Activated T-cell treated with anti-CD3 and anti-CD28 coated beads, Interleukin-2, amount 50 U/mL, for 24 hours (primary cell): ENCODE data around the gene SLC4A1AP.

Source experiments
- DNase-seq: peaks from one replicate; pipeline ENCODE4 v3.0.0-alpha.2; 2020
- H3K27ac Mint-ChIP-seq: 2 replicates; pipeline ENCODE4 v1.8.0; 2020; ENCODE audit warnings: mild to moderate bottlenecking, mixed read lengths
- H3K27me3 Mint-ChIP-seq: 2 replicates; pipeline ENCODE4 v1.8.0; 2020; ENCODE audit warnings: mixed read lengths
- H3K36me3 Mint-ChIP-seq: 2 replicates; pipeline ENCODE4 v1.8.0; 2020; ENCODE audit warnings: low read depth, mixed read lengths
- H3K4me1 Mint-ChIP-seq: 2 replicates; pipeline ENCODE4 v1.8.0; 2020; ENCODE audit warnings: low read depth, mixed read lengths
- H3K4me3 Mint-ChIP-seq: 2 replicates; pipeline ENCODE4 v1.8.0; 2020; ENCODE audit warnings: mild to moderate bottlenecking, moderate library complexity, mixed read lengths
- H3K9me3 Mint-ChIP-seq: 2 replicates; pipeline ENCODE4 v1.8.0; 2020; ENCODE audit warnings: mixed read lengths

Gene SLC4A1AP

GRCh38 chr2:27728081-27728858 lies 64.6 kb downstream of the SLC4A1AP start:
- no peak overlapping the region for H3K4me3 Mint-ChIP-seq
- peak; percentile 25 for DNase-seq
- no peak overlapping the region for H3K27ac Mint-ChIP-seq
- no peaks in the 10 kb centered on the region for H3K36me3 Mint-ChIP-seq
- H3K27me3 Mint-ChIP-seq, result no peaks in the 10 kb centered on the region
- H3K9me3 Mint-ChIP-seq, result no peaks in the 10 kb centered on the region
- peaks cover 10% of the 10 kb centered on the region for H3K4me1 Mint-ChIP-seq

- Mint-ChIP-seq H3K27me3 (no peaks in the 10 kb centered on the region), H3K27ac (no peak overlapping the region), H3K4me1 (peaks cover 7% of the 10 kb centered on the region), H3K4me3 (no peak overlapping the region), H3K36me3 (no peaks in the 10 kb centered on the region), H3K9me3 (no peaks in the 10 kb centered on the region)
- peak; percentile 2 for DNase-seq
These were observed 65.5 kb downstream of the SLC4A1AP start for GRCh38 chr2:27729198-27729597.

- H3K9me3 Mint-ChIP-seq, result no peaks in the 10 kb centered on the region
- H3K36me3 Mint-ChIP-seq, result no peaks in the 10 kb centered on the region
- H3K4me3 Mint-ChIP-seq, result no peak overlapping the region
- peaks cover 11% of the 10 kb centered on the region for H3K4me1 Mint-ChIP-seq
- no peak overlapping the region for H3K27ac Mint-ChIP-seq
- H3K27me3 Mint-ChIP-seq, result no peaks in the 10 kb centered on the region
- peak; percentile 5 for DNase-seq
These were observed 65.9 kb downstream of the SLC4A1AP start for GRCh38 chr2:27729614-27730013.

- Mint-ChIP-seq H3K9me3 (no peaks in the 10 kb centered on the region), H3K4me3 (no peak overlapping the region), H3K27me3 (no peaks in the 10 kb centered on the region), H3K36me3 (no peaks in the 10 kb centered on the region), H3K4me1 (peaks cover 18% of the 10 kb centered on the region), H3K27ac (no peak overlapping the region)
- peak; percentile 13 for DNase-seq
These were observed 66.6 kb downstream of the SLC4A1AP start for GRCh38 chr2:27730261-27730662.

GRCh38 chr2:27730980-27731691 lies 67.4 kb downstream of the SLC4A1AP start:
- Mint-ChIP-seq H3K9me3 (no peaks in the 10 kb centered on the region), H3K36me3 (no peaks in the 10 kb centered on the region), H3K27ac (no peak overlapping the region), H3K27me3 (no peaks in the 10 kb centered on the region), H3K4me1 (peaks cover 24% of the 10 kb centered on the region), H3K4me3 (no peak overlapping the region)
- peak; percentile 8 for DNase-seq

- Mint-ChIP-seq H3K4me3 (no peak overlapping the region), H3K27ac (peak overlapping the region; percentile 44), H3K4me1 (peaks cover 25% of the 10 kb centered on the region)
These were observed 70.6 kb downstream of the SLC4A1AP start for GRCh38 chr2:27734305-27734704.

GRCh38 chr2:27735263-27735904 lies 71.7 kb downstream of the SLC4A1AP start:
- DNase-seq, result peak; percentile 82
- Mint-ChIP-seq H3K9me3 (no peaks in the 10 kb centered on the region), H3K27ac (peak overlapping the region; percentile 81), H3K4me3 (peak overlapping the region; percentile 49), H3K36me3 (no peaks in the 10 kb centered on the region), H3K27me3 (no peaks in the 10 kb centered on the region), H3K4me1 (peaks cover 25% of the 10 kb centered on the region)

More at GRCh38 chr2:27734305-27734704, 70.6 kb downstream of the SLC4A1AP start:
- Mint-ChIP-seq H3K9me3 (no peaks in the 10 kb centered on the region), H3K36me3 (no peaks in the 10 kb centered on the region), H3K27me3 (no peaks in the 10 kb centered on the region)
- DNase-seq, result no peak

GRCh38 chr2:27736031-27736889 lies 72.6 kb downstream of the SLC4A1AP start:
- DNase-seq, result peak; percentile 29
- Mint-ChIP-seq H3K27ac (peak overlapping the region; percentile 81), H3K27me3 (no peaks in the 10 kb centered on the region), H3K9me3 (no peaks in the 10 kb centered on the region), H3K4me1 (peaks cover 25% of the 10 kb centered on the region), H3K4me3 (no peak overlapping the region), H3K36me3 (no peaks in the 10 kb centered on the region)

- H3K9me3 Mint-ChIP-seq, result no peaks in the 10 kb centered on the region
- H3K36me3 Mint-ChIP-seq, result no peaks in the 10 kb centered on the region
- H3K27ac Mint-ChIP-seq, result no peak overlapping the region
- no peaks in the 10 kb centered on the region for H3K27me3 Mint-ChIP-seq
- DNase-seq, result no peak
- peaks cover 25% of the 10 kb centered on the region for H3K4me1 Mint-ChIP-seq
- H3K4me3 Mint-ChIP-seq, result no peak overlapping the region
These were observed 73.2 kb downstream of the SLC4A1AP start for GRCh38 chr2:27736890-27737204.

GRCh38 chr2:27737676-27738348 lies 74.1 kb downstream of the SLC4A1AP start:
- no peak overlapping the region for H3K27ac Mint-ChIP-seq
- no peaks in the 10 kb centered on the region for H3K9me3 Mint-ChIP-seq
- peak; percentile 11 for DNase-seq
- no peaks in the 10 kb centered on the region for H3K27me3 Mint-ChIP-seq
- no peak overlapping the region for H3K4me3 Mint-ChIP-seq
- peaks cover 25% of the 10 kb centered on the region for H3K4me1 Mint-ChIP-seq
- H3K36me3 Mint-ChIP-seq, result no peaks in the 10 kb centered on the region

GRCh38 chr2:27738349-27739057 lies 74.8 kb downstream of the SLC4A1AP start:
- no peaks in the 10 kb centered on the region for H3K27me3 Mint-ChIP-seq
- peaks cover 25% of the 10 kb centered on the region for H3K4me1 Mint-ChIP-seq
- peak; percentile 8 for DNase-seq
- H3K4me3 Mint-ChIP-seq, result no peak overlapping the region
- H3K36me3 Mint-ChIP-seq, result no peaks in the 10 kb centered on the region
- no peak overlapping the region for H3K27ac Mint-ChIP-seq
- no peaks in the 10 kb centered on the region for H3K9me3 Mint-ChIP-seq

- no peak overlapping the region for H3K4me3 Mint-ChIP-seq
- no peak for DNase-seq
- peaks cover 25% of the 10 kb centered on the region for H3K4me1 Mint-ChIP-seq
- no peaks in the 10 kb centered on the region for H3K36me3 Mint-ChIP-seq
- no peaks in the 10 kb centered on the region for H3K27me3 Mint-ChIP-seq
- no peak overlapping the region for H3K27ac Mint-ChIP-seq
- no peaks in the 10 kb centered on the region for H3K9me3 Mint-ChIP-seq
These were observed 75.3 kb downstream of the SLC4A1AP start for GRCh38 chr2:27739058-27739373.

- Mint-ChIP-seq H3K27me3 (no peaks in the 10 kb centered on the region), H3K4me1 (peaks cover 2% of the 10 kb centered on the region), H3K9me3 (no peaks in the 10 kb centered on the region), H3K4me3 (no peak overlapping the region), H3K36me3 (no peaks in the 10 kb centered on the region), H3K27ac (no peak overlapping the region)
- peak; percentile 2 for DNase-seq
These were observed 78.0 kb downstream of the SLC4A1AP start for GRCh38 chr2:27741673-27742072.
